Endothelial cell of umbilical vein (primary cell): ENCODE measurements around the gene MACF1. TPM values are rescaled to one million over a fixed set of nuclear protein-coding genes. Genes with fewer than 3 reads are reported as not detected.
A peak's percentile ranks its signal among the peaks of the same experiment; 100 is the strongest.

ENCODE experiments used
- BruUV-seq: library from RNA; stranded (reverse); fragments of 400-500 nt; replicated peaks from 2 replicates; lab custom pipeline; 2021; lab: Mats Ljungman, UMichigan
- CTCF ChIA-PET: fragments of 300-600, 350-600 bp; sonication (Branson Sonifier 250); formaldehyde crosslinking; loops from one replicate; lab custom pipeline; 2021; ENCODE audit warnings: antibody characterized with exemption, inconsistent platforms; lab: Charles Lee
- POLR2A ChIA-PET: fragments of 300-600, 350-600 bp; sonication (Branson Sonifier 250); formaldehyde crosslinking; loops from one replicate; lab custom pipeline; 2021; ENCODE audit warnings: antibody characterized with exemption, inconsistent platforms; lab: Charles Lee
- DNase-seq: peaks from one replicate; pipeline ENCODE4 v3.0.0-alpha.2; 2011; ENCODE audit warnings: low read depth, low spot score
- FAIRE-seq: peaks from 2 replicates; lab custom pipeline; 2011; peaks lifted over from hg19 to GRCh38; lab: Jason Lieb, UNC
- H2AFZ ChIP-seq: 2 replicates; pipeline ENCODE4 v1.6.0; 2012; ENCODE audit warnings: low read depth, low read length, control low read depth, inconsistent platforms
- H3K27ac ChIP-seq: 2 replicates; pipeline ENCODE4 v1.5.1; 2011; ENCODE audit warnings: low read depth, mild to moderate bottlenecking, control low read depth, low read length, moderate library complexity; ENCODE audit not compliant: insufficient read depth
- H3K27me3 ChIP-seq, 2 experiments: 2 replicates each; pipeline versions ENCODE4 v1.6.0 to v1.6.1; 2011; ENCODE audit warnings: low read length in 2 of 2, mixed read lengths in 1 of 2; ENCODE audit not compliant: control insufficient read depth in 2 of 2, insufficient read depth in 2 of 2
- H3K36me3 ChIP-seq, 2 experiments: 2 replicates in 1 of 2; 3 replicates in 1 of 2; pipeline ENCODE4 v1.5.1; 2011; ENCODE audit warnings: low read length in 2 of 2, mild to moderate bottlenecking in 1 of 2, moderate library complexity in 1 of 2; ENCODE audit not compliant: control insufficient read depth in 2 of 2, insufficient read depth in 2 of 2; ENCODE audit errors: extremely low read depth in 1 of 2
- H3K4me1 ChIP-seq: 3 replicates; pipeline ENCODE4 v1.5.1; 2011; ENCODE audit warnings: mild to moderate bottlenecking, low read length; ENCODE audit not compliant: control insufficient read depth, insufficient read depth; ENCODE audit errors: extremely low read depth
- H3K4me2 ChIP-seq: 2 replicates; pipeline ENCODE4 v1.6.1; 2011; ENCODE audit warnings: low read length, control low read depth, mixed read lengths; ENCODE audit not compliant: insufficient read depth
- H3K4me3 ChIP-seq, 3 experiments: fragments of 200-600 bp in 1 of 3; sonication (generic), shearing (Covaris generic) in 1 of 3; replicated peaks in 1 of 3; 2 replicates each; pipeline ENCODE4 v1.5.1; 2011 to 2016; ENCODE audit warnings: control low read depth in 3 of 3, low read length in 3 of 3, mild to moderate bottlenecking in 2 of 3, inconsistent platforms in 1 of 3, low read depth in 1 of 3, moderate library complexity in 1 of 3; ENCODE audit not compliant: insufficient read depth in 1 of 3
- H3K79me2 ChIP-seq: 2 replicates; pipeline ENCODE4 v1.6.0; 2012; ENCODE audit warnings: low read length, inconsistent platforms; ENCODE audit not compliant: control insufficient read depth, insufficient read depth
- H3K9ac ChIP-seq: replicated peaks from 2 replicates; pipeline ENCODE3; 2011; ENCODE audit warnings: low read length, control low read depth; ENCODE audit not compliant: insufficient read depth; ENCODE audit errors: extremely low read depth
- H3K9me1 ChIP-seq: replicated peaks from 3 replicates; pipeline ENCODE4 v1.6.0; 2011; ENCODE audit warnings: mild to moderate bottlenecking, low read length; ENCODE audit not compliant: control insufficient read depth, insufficient read depth; ENCODE audit errors: extremely low read depth
- H3K9me3 ChIP-seq: replicated peaks from 2 replicates; pipeline ENCODE4 v1.5.1; 2012; ENCODE audit warnings: low read length, inconsistent platforms; ENCODE audit not compliant: control insufficient read depth, insufficient read depth
- H4K20me1 ChIP-seq: replicated peaks from 2 replicates; pipeline ENCODE3; 2011; ENCODE audit warnings: mild to moderate bottlenecking, low read length; ENCODE audit not compliant: control insufficient read depth, insufficient read depth; ENCODE audit errors: extremely low read depth
- CTCF ChIP-seq, 2 donors: IDR thresholded peaks; 1 replicate in 1 of 2; 2 replicates in 1 of 2; pipeline ENCODE4 v1.5.1; 2011; ENCODE audit warnings: low read length in 2 of 2, mild to moderate bottlenecking in 2 of 2, moderate library complexity in 2 of 2, control low read depth in 1 of 2, inconsistent platforms in 1 of 2, low read depth in 1 of 2; ENCODE audit not compliant: insufficient read depth in 1 of 2; ENCODE audit errors: extremely low read depth in 1 of 2
- EZH2 ChIP-seq: IDR thresholded peaks from 2 replicates; pipeline ENCODE4 v1.6.1; 2012; ENCODE audit warnings: borderline replicate concordance, low read depth, mild to moderate bottlenecking, moderate library complexity, low read length, inconsistent platforms; ENCODE audit not compliant: severe bottlenecking
- FOS ChIP-seq: IDR thresholded peaks from 2 replicates; pipeline ENCODE4 v1.6.1; 2011; ENCODE audit warnings: mild to moderate bottlenecking, low read length, moderate library complexity, borderline replicate concordance; ENCODE audit not compliant: insufficient read depth
- GATA2 ChIP-seq: IDR thresholded peaks from 2 replicates; pipeline ENCODE4 v1.7.0; 2011; ENCODE audit warnings: low read depth, mild to moderate bottlenecking, moderate library complexity, mixed read lengths, low read length; ENCODE audit not compliant: insufficient read length, insufficient read depth
- JUN ChIP-seq: IDR thresholded peaks from 2 replicates; pipeline ENCODE4 v1.6.1; 2011; ENCODE audit warnings: borderline replicate concordance, low read depth; ENCODE audit not compliant: insufficient read length, insufficient read depth
- MYC ChIP-seq: IDR thresholded peaks from one replicate; pipeline ENCODE4 v1.6.1; 2011; ENCODE audit warnings: mild to moderate bottlenecking, low read depth, low read length
- POLR2A ChIP-seq: IDR thresholded peaks from 2 replicates; pipeline ENCODE4 v1.6.1; 2012; ENCODE audit warnings: low read depth, mild to moderate bottlenecking, control low read depth, low read length
- POLR2AphosphoS5 ChIP-seq: IDR thresholded peaks from 2 replicates; pipeline ENCODE4 v1.6.1; 2012; ENCODE audit warnings: low read depth, mild to moderate bottlenecking, control low read depth, low read length, moderate library complexity; ENCODE audit not compliant: insufficient read depth
- dilution Hi-C: fragments of 300-500 bp; cut with MboI; formaldehyde crosslinking; loops from one replicate; pipeline ENCODE4 v1.15.0; 2019; ENCODE audit warnings: low sequenced_read_pairs; ENCODE audit not compliant: extremely low pct_ligation_motif_present
- intact Hi-C: fragments of 100-400 bp; cut with micrococcal nuclease; formaldehyde crosslinking; loops from one replicate; pipeline ENCODE4 v1.10.0; 2022
- polyA plus RNA-seq, 4 experiments: library from polyadenylated mRNA; depleted of rRNA in 3 of 4; stranded (reverse) in 3 of 4; unstranded in 1 of 4; fragments of >200 nt; gene quantifications; 2 replicates each; pipeline versions ENCODE4 v1.2.1 to v1.2.3, GENCODE V29; 2011 to 2012; ENCODE audit warnings: missing spikeins in 1 of 4
- total RNA-seq: library from RNA; stranded (reverse); gene quantifications from 2 replicates; pipeline ENCODE4 v1.2.3, GENCODE V29; 2021
- TF ChIP-seq, protein P1 (sequence below): IDR thresholded peaks from 2 replicates; pipeline ENCODE4 v1.6.1; 2011; ENCODE audit not compliant: insufficient read depth, insufficient read length

The MACF1 gene
- total and polyA plus RNA-seq, 2 donors (not counting 3 experiments of a cell fraction or from before 2014, with no cell fraction given), result 122 to 587 TPM

DNA sequence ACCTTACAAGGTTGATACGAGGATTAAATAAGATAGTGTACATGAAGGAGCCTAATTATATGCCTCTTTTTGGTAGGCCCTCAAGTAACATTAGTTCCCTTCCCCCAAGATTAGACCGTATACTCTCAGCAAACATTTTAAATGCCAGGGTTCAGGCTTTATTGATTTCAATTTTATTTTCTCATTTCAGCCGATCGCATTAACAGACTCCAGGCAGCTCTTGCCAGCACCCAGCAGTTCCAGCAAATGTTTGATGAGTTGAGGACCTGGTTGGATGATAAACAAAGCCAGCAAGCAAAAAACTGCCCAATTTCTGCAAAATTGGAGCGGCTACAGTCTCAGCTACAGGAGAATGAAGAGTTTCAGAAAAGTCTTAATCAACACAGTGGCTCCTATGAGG is 182.5 kb downstream of the MACF1 start:
- dilution Hi-C loops, result no loop called here
- no peaks in the 10 kb centered on the region for H3K9me1 ChIP-seq
- H3K9me3 ChIP-seq, result no peaks in the 10 kb centered on the region
- H3K4me1 ChIP-seq, result peaks cover 41% of the 10 kb centered on the region
- no peak overlapping the region for H3K4me3 ChIP-seq
- no peak overlapping the region for H3K9ac ChIP-seq
- no peaks in the 10 kb centered on the region for H4K20me1 ChIP-seq
- peak overlapping the region; percentile 45 for H3K27ac ChIP-seq
- no peaks in the 10 kb centered on the region for H3K27me3 ChIP-seq
- H3K4me2 ChIP-seq, result no peak overlapping the region
- BruUV-seq, result no TSS peak
- peaks cover 12 to 16% of the 10 kb centered on the region in 2 experiments for H3K36me3 ChIP-seq
- no peak overlapping the region for H2AFZ ChIP-seq
- H3K79me2 ChIP-seq, result peaks cover 36% of the 10 kb centered on the region
- intact Hi-C loops, result no loop called here
- ChIA-PET CTCF (interaction anchor here (0.6 to 13.2 kb wide), 19 partner anchors 9 to 288 kb away, joined by 3 to 273 read pairs (median 3); no protein-coding TSS in a partner anchor), POLR2A (interaction anchor here (0.5 to 1.6 kb wide), 4 partner anchors 12 to 240 kb away, joined by 4 to 5 read pairs (median 5); no protein-coding TSS in a partner anchor)
- TF ChIP-seq EZH2 (no peak), CTCF (IDR thresholded peaks at IDR 0.05; ENCODE audit: extremely low read depth in 1 of 2, insufficient read depth in 1 of 2, low read depth in 1 of 2, low read length in 2 of 2) (no peak), POLR2A (no peak), MYC (no peak), GATA2 (no peak), FOS (no peak), POLR2AphosphoS5 (no peak), JUN (no peak)
- TF ChIP-seq, protein P1, sequence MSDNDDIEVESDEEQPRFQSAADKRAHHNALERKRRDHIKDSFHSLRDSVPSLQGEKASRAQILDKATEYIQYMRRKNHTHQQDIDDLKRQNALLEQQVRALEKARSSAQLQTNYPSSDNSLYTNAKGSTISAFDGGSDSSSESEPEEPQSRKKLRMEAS, result no peak
- DNase-seq, result no peak
- FAIRE-seq, result no peak
